SU-DHL-6 (cell line): Measurements from ENCODE around the gene SLC18A3.

Experiments
- H2AFZ ChIP-seq: fragments of 200-600 bp; sonication (generic); 2 replicates; pipeline ENCODE4 v1.6.1; 2014; ENCODE audit warnings: low read depth, mild to moderate bottlenecking, moderate library complexity, mixed read lengths, antibody characterized with exemption, low read length; ENCODE audit not compliant: severe bottlenecking
- H3F3A ChIP-seq: fragments of 200-600 bp; shearing (Covaris generic); 2 replicates; pipeline ENCODE4 v1.6.0; 2016; ENCODE audit warnings: antibody characterized with exemption, mild to moderate bottlenecking; ENCODE audit not compliant: insufficient read depth
- H3K27ac ChIP-seq: fragments of 200-600 bp; sonication (generic); 2 replicates; pipeline ENCODE4 v1.5.1; 2016; ENCODE audit warnings: low read depth, mild to moderate bottlenecking, low read length, moderate library complexity, mixed read lengths
- H3K27me3 ChIP-seq: fragments of 200-600 bp; sonication (generic), shearing (Covaris generic); 2 replicates; pipeline ENCODE4 v1.6.0; 2014; ENCODE audit warnings: mild to moderate bottlenecking, low read length
- H3K36me3 ChIP-seq: fragments of 200-600 bp; sonication (generic); 2 replicates; pipeline ENCODE4 v1.6.1; 2014; ENCODE audit warnings: mild to moderate bottlenecking, low read length, mixed read lengths
- H3K4me2 ChIP-seq: fragments of 300-600, 200-600 bp; shearing (Covaris generic), sonication (generic); 2 replicates; pipeline ENCODE4 v1.6.0; 2014; ENCODE audit warnings: low read length, low read depth, mild to moderate bottlenecking; ENCODE audit not compliant: poor library complexity, severe bottlenecking
- H3K4me3 ChIP-seq: fragments of 200-600 bp; sonication (generic); 2 replicates; pipeline ENCODE4 v1.5.1; 2014; ENCODE audit warnings: antibody characterized with exemption, low read length, mild to moderate bottlenecking, mixed read lengths; ENCODE audit not compliant: insufficient read depth, poor library complexity, severe bottlenecking
- H3K79me2 ChIP-seq: fragments of 200-600 bp; sonication (generic); 2 replicates; pipeline ENCODE4 v1.6.1; 2014; ENCODE audit warnings: mild to moderate bottlenecking, low read length, moderate library complexity; ENCODE audit not compliant: insufficient read depth
- H3K9ac ChIP-seq: fragments of 200-600 bp; sonication (generic); 2 replicates; pipeline ENCODE4 v1.7.0; 2014; ENCODE audit warnings: mild to moderate bottlenecking, low read length
- H3K9me2 ChIP-seq: fragments of 200-600 bp; sonication (generic); replicated peaks from 2 replicates; pipeline ENCODE4 v1.6.1; 2014; ENCODE audit warnings: low read length; ENCODE audit not compliant: insufficient read depth
- H3K9me3 ChIP-seq: fragments of 200-600 bp; sonication (generic); 2 replicates; pipeline ENCODE4 v1.6.1; 2014; ENCODE audit warnings: low read length, mixed read lengths; ENCODE audit not compliant: insufficient read depth
- H4K20me1 ChIP-seq: fragments of 200-600 bp; sonication (generic); 2 replicates; pipeline ENCODE4 v1.6.1; 2014; ENCODE audit warnings: low read depth, mild to moderate bottlenecking, antibody characterized with exemption, low read length, moderate library complexity, mixed read lengths
- EZH2phosphoT487 ChIP-seq: fragments of 200-600 bp; sonication (generic), shearing (Covaris generic); conservative IDR thresholded peaks from 2 replicates; pipeline ENCODE4 v1.6.1; 2018; ENCODE audit warnings: mild to moderate bottlenecking, antibody characterized with exemption, low read length, moderate library complexity, mixed read lengths
- TF ChIP-seq, protein P1 (sequence below): fragments of 200-600 bp; sonication (generic); IDR thresholded peaks from one replicate; pipeline ENCODE4 v1.5.1; 2017; ENCODE audit warnings: antibody characterized with exemption, mild to moderate bottlenecking, low read length, moderate library complexity; ENCODE audit not compliant: insufficient read depth, poor library complexity, severe bottlenecking

Gene SLC18A3

DNA sequence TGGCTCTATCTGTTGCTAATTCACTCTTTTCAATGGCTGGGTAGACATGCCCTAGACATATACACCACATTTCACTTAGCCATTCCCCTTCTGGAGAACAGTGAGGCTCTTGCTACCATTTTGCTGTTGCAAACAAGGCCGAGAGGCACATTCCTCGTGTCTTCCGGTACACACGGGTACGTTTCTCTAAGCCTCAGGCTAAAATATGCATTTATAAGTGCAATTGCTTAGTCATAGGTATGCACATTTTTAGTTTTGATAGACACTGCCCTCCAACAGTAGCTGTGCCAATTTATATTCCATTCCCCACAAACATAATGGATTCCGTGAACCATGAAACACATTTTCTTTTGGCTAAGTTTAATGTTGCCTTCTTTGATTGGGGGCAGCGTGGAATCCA is 16.9 kb downstream of the SLC18A3 start:
- TF ChIP-seq, protein P1, sequence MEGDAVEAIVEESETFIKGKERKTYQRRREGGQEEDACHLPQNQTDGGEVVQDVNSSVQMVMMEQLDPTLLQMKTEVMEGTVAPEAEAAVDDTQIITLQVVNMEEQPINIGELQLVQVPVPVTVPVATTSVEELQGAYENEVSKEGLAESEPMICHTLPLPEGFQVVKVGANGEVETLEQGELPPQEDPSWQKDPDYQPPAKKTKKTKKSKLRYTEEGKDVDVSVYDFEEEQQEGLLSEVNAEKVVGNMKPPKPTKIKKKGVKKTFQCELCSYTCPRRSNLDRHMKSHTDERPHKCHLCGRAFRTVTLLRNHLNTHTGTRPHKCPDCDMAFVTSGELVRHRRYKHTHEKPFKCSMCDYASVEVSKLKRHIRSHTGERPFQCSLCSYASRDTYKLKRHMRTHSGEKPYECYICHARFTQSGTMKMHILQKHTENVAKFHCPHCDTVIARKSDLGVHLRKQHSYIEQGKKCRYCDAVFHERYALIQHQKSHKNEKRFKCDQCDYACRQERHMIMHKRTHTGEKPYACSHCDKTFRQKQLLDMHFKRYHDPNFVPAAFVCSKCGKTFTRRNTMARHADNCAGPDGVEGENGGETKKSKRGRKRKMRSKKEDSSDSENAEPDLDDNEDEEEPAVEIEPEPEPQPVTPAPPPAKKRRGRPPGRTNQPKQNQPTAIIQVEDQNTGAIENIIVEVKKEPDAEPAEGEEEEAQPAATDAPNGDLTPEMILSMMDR, result no peak
- no peak for TF ChIP-seq EZH2phosphoT487
- H4K20me1 ChIP-seq, result no peaks in the 10 kb centered on the region

DNA sequence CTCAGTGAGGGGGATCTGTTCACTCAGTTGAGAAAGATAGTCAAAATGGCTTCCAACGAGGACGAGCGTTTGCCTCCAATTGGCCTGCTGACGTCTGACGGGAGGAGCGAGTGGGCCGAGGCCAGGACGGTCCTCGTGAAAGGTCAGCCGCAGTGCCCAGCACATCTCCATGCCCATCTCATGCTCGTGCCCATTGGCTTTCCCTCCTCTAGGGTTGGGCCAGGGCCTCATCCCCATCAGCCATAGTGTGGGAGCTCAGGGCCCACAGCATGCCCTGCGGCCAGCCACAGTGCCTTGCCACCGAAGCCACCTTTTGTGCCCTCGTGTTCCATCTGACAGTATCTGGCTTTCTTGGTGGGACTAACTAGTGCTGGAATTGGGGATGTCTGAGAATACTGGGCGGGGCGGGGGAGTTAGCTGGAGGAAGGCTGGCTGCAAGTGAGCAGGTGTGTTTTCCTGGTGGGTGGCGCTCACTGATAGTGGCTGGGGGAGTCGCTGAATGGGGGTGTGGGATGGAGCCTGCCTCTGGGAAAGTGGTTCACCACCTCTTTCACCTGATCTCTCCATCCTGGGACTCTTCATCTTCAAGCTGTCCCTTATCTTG is 17.6 kb downstream of the SLC18A3 start:
- Histone ChIP-seq H3K27me3 (no peaks in the 10 kb centered on the region), H3K27ac (no peak overlapping the region), H3F3A (no peaks in the 10 kb centered on the region), H3K4me3 (no peak overlapping the region), H2AFZ (no peak overlapping the region), H3K4me2 (no peak overlapping the region), H3K79me2 (no peaks in the 10 kb centered on the region), H3K36me3 (no peaks in the 10 kb centered on the region), H3K9me2 (no peaks in the 10 kb centered on the region), H3K9ac (no peak overlapping the region), H3K9me3 (no peaks in the 10 kb centered on the region), H4K20me1 (no peaks in the 10 kb centered on the region)
- TF ChIP-seq EZH2phosphoT487, result no peak
- TF ChIP-seq, protein P1, result no peak

More for the DNA sequence above, 16.9 kb downstream of the SLC18A3 start:
- no peaks in the 10 kb centered on the region for H3F3A ChIP-seq
- H3K79me2 ChIP-seq, result no peaks in the 10 kb centered on the region
- H3K4me3 ChIP-seq, result no peak overlapping the region
- no peak overlapping the region for H3K27ac ChIP-seq
- no peaks in the 10 kb centered on the region for H3K9me2 ChIP-seq
- no peaks in the 10 kb centered on the region for H3K9me3 ChIP-seq
- H3K27me3 ChIP-seq, result no peaks in the 10 kb centered on the region
- H2AFZ ChIP-seq, result no peak overlapping the region
- no peak overlapping the region for H3K4me2 ChIP-seq
- H3K9ac ChIP-seq, result no peak overlapping the region
- no peaks in the 10 kb centered on the region for H3K36me3 ChIP-seq

DNA sequence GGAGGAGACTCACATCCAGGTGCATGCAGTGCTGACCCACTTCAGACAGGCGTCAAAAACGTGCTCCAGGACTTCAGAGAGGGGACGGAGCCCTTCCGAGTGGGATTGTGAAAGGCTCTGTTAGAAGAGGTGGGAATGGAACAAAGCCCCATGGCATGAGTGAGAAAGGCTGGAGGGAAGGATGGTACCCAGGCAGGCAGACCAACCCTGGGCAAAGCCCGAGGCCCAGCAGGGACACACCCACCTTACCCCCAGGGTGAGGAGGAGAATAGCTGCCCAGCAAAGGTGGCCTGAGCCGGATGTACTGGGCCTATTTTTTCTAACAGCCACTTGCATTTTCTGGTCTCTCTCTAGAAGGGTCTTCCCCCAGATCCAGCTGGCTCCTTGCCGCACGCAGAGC is 18.5 kb downstream of the SLC18A3 start:
- H3K9me3 ChIP-seq, result no peaks in the 10 kb centered on the region
- no peak overlapping the region for H3K4me2 ChIP-seq
- no peaks in the 10 kb centered on the region for H4K20me1 ChIP-seq
- no peaks in the 10 kb centered on the region for H3K36me3 ChIP-seq
- H3K79me2 ChIP-seq, result no peaks in the 10 kb centered on the region
- H2AFZ ChIP-seq, result no peak overlapping the region
- no peaks in the 10 kb centered on the region for H3K27me3 ChIP-seq
- no peak overlapping the region for H3K4me3 ChIP-seq
- no peaks in the 10 kb centered on the region for H3F3A ChIP-seq
- TF ChIP-seq, protein P1, result no peak
- no peak for TF ChIP-seq EZH2phosphoT487
- no peaks in the 10 kb centered on the region for H3K9me2 ChIP-seq
- H3K27ac ChIP-seq, result no peak overlapping the region
- no peak overlapping the region for H3K9ac ChIP-seq
